ENCODE measurements around the gene SHBG.
A peak's percentile ranks its signal among the peaks of the same experiment; 100 is the strongest.

SHBG gene

DNA sequence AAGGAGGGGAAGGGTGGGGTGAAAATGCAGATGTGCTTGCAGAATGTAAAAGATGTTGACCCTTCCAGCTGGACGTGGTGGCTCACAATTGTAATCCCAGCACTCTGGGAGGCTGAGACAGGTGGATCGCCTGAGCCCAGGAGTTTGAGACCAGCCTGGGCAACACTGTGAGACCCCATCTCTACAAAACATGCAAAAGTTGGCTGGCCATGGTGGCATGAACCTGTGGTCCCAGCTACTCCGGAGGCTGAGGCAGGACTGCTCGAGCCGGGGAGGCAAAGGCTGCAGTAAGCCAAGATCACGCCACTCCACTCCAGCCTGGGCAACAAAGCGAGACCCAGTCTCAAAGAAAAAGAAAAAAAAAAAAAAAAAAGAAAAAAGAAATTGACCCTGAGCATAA lies 38.5 kb downstream of the SHBG start:
- H3K4me1 ChIP-seq (ENCODE audit: control insufficient read depth in 1 of 2, insufficient read depth in 2 of 2, low read length in 2 of 2) = no peaks in the 10 kb centered on the region
- H4K91ac ChIP-seq (ENCODE audit: low read depth, low read length) = no peak overlapping the region
- no peaks in the 10 kb centered on the region for H3K79me2 ChIP-seq (ENCODE audit: control insufficient read depth, insufficient read depth, low read length, poor library complexity)
- no CpG with 5 or more reads among the region's 7 CpGs for WGBS (ENCODE audit: extremely low coverage, insufficient coverage, insufficient read length)
- peaks cover under 1% of the 10 kb centered on the region for H3K9me3 ChIP-seq (ENCODE audit: insufficient read depth, low read depth, low read length)
- no peak overlapping the region for H3K4me2 ChIP-seq (ENCODE audit: low read length)
- H3K14ac ChIP-seq (ENCODE audit: low read length) = no peak overlapping the region
- H3K9ac ChIP-seq (ENCODE audit: low read length) = no peak overlapping the region
- H2AK5ac ChIP-seq (ENCODE audit: low read length) = no peak overlapping the region
- no peak overlapping the region for H4K8ac ChIP-seq (ENCODE audit: low read depth, low read length)
- H2BK120ac ChIP-seq (ENCODE audit: insufficient read depth, low read length, poor library complexity) = no peak overlapping the region
- H3K79me1 ChIP-seq (ENCODE audit: low read length) = no peaks in the 10 kb centered on the region
- H2AFZ ChIP-seq (ENCODE audit: insufficient read depth, low read length, poor library complexity) = no peak overlapping the region
- no peak overlapping the region for H3K23ac ChIP-seq (ENCODE audit: low read length)
- peaks cover 39 to 51% of the 10 kb centered on the region in 2 experiments for H3K36me3 ChIP-seq (ENCODE audit: control insufficient read depth in 1 of 2, insufficient read depth in 2 of 2, low read length in 2 of 2)
- no peak overlapping the region for H3K4me3 ChIP-seq (ENCODE audit: low read depth, low read length)
- no peak overlapping the region for H4K12ac ChIP-seq (ENCODE audit: low read depth, low read length)
- H3K4ac ChIP-seq (ENCODE audit: low read depth, low read length) = no peak overlapping the region
- H3K18ac ChIP-seq (ENCODE audit: low read length) = no peak overlapping the region
- no peak overlapping the region for H2BK12ac ChIP-seq (ENCODE audit: low read length)
- no peak overlapping the region for H2BK5ac ChIP-seq (ENCODE audit: low read depth, low read length, poor library complexity)
- H3K27me3 ChIP-seq (ENCODE audit: insufficient read depth, low read length) = no peaks in the 10 kb centered on the region
- DNase-seq = no peak
- no peak overlapping the region for H3K27ac ChIP-seq (ENCODE audit: low read depth, low read length)

DNA sequence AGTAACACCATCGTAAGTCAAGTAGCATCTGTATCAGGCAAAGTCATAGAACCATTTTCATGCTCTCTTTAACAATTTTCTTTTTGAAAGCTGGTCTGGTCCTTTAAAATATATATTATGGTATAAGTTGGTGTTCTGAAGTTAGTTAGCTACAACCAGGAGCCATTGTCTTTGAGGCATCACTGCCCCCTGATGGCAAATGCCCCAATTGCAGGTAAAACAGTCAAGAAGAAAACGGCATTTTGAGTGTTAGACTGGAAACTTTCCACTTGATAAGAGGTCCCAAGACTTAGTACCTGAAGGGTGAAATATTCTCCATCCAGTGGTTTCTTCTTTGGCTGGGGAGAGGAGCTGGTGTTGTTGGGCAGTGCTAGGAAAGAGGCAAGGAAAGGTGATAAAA lies 43.3 kb downstream of the SHBG start:
- Histone ChIP-seq H2AK5ac (ENCODE audit: low read length) (no peak overlapping the region), H3K79me2 (ENCODE audit: control insufficient read depth, insufficient read depth, low read length, poor library complexity) (no peaks in the 10 kb centered on the region), H2AFZ (ENCODE audit: insufficient read depth, low read length, poor library complexity) (no peak overlapping the region), H3K4me2 (ENCODE audit: low read length) (no peak overlapping the region), H2BK5ac (ENCODE audit: low read depth, low read length, poor library complexity) (no peak overlapping the region), H3K27me3 (ENCODE audit: insufficient read depth, low read length) (no peaks in the 10 kb centered on the region), H3K23ac (ENCODE audit: low read length) (no peak overlapping the region), H3K9me3 (ENCODE audit: insufficient read depth, low read depth, low read length) (peaks cover 6% of the 10 kb centered on the region), H3K4me3 (ENCODE audit: low read depth, low read length) (no peak overlapping the region), H3K4me1 (ENCODE audit: control insufficient read depth in 1 of 2, insufficient read depth in 2 of 2, low read length in 2 of 2) (peaks cover 8 to 9% of the 10 kb centered on the region in 2 experiments), H2BK120ac (ENCODE audit: insufficient read depth, low read length, poor library complexity) (no peak overlapping the region), H3K79me1 (ENCODE audit: low read length) (no peaks in the 10 kb centered on the region), H4K12ac (ENCODE audit: low read depth, low read length) (no peak overlapping the region), H3K4ac (ENCODE audit: low read depth, low read length) (no peak overlapping the region), H4K91ac (ENCODE audit: low read depth, low read length) (no peak overlapping the region), H3K36me3 (ENCODE audit: control insufficient read depth in 1 of 2, insufficient read depth in 2 of 2, low read length in 2 of 2) (peaks cover 59 to 65% of the 10 kb centered on the region in 2 experiments), H3K14ac (ENCODE audit: low read length) (no peak overlapping the region), H3K27ac (ENCODE audit: low read depth, low read length) (no peak overlapping the region), H4K8ac (ENCODE audit: low read depth, low read length) (no peak overlapping the region), H3K18ac (ENCODE audit: low read length) (no peak overlapping the region), H2BK12ac (ENCODE audit: low read length) (no peak overlapping the region), H3K9ac (ENCODE audit: low read length) (no peak overlapping the region)
- DNase-seq = peak in 1 of 2 donors; percentile 21
- WGBS (ENCODE audit: extremely low coverage, insufficient coverage, insufficient read length) = no CpG with 5 or more reads among the region's 2 CpGs

DNA sequence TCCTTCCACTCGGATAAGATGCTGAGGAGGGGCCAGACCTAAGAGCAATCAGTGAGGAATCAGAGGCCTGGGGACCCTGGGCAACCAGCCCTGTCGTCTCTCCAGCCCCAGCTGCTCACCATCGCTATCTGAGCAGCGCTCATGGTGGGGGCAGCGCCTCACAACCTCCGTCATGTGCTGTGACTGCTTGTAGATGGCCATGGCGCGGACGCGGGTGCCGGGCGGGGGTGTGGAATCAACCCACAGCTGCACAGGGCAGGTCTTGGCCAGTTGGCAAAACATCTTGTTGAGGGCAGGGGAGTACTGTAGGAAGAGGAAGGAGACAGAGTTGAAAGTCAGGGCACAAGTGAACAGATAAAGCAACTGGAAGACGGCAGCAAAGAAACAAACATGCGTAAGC lies 45.0 kb downstream of the SHBG start:
- Histone ChIP-seq H3K4me1 (ENCODE audit: control insufficient read depth in 1 of 2, insufficient read depth in 2 of 2, low read length in 2 of 2) (peaks cover 8 to 9% of the 10 kb centered on the region in 2 experiments), H3K4me2 (ENCODE audit: low read length) (no peak overlapping the region), H2BK120ac (ENCODE audit: insufficient read depth, low read length, poor library complexity) (no peak overlapping the region), H3K14ac (ENCODE audit: low read length) (no peak overlapping the region), H3K27me3 (ENCODE audit: insufficient read depth, low read length) (no peaks in the 10 kb centered on the region), H4K8ac (ENCODE audit: low read depth, low read length) (no peak overlapping the region), H2AK5ac (ENCODE audit: low read length) (no peak overlapping the region), H3K27ac (ENCODE audit: low read depth, low read length) (no peak overlapping the region), H3K79me2 (ENCODE audit: control insufficient read depth, insufficient read depth, low read length, poor library complexity) (no peaks in the 10 kb centered on the region), H3K18ac (ENCODE audit: low read length) (no peak overlapping the region), H3K9me3 (ENCODE audit: insufficient read depth, low read depth, low read length) (peaks cover 6% of the 10 kb centered on the region), H4K91ac (ENCODE audit: low read depth, low read length) (no peak overlapping the region), H3K4me3 (ENCODE audit: low read depth, low read length) (no peak overlapping the region), H2AFZ (ENCODE audit: insufficient read depth, low read length, poor library complexity) (no peak overlapping the region), H3K79me1 (ENCODE audit: low read length) (no peaks in the 10 kb centered on the region), H3K4ac (ENCODE audit: low read depth, low read length) (no peak overlapping the region), H3K23ac (ENCODE audit: low read length) (no peak overlapping the region), H2BK12ac (ENCODE audit: low read length) (no peak overlapping the region), H3K36me3 (ENCODE audit: control insufficient read depth in 1 of 2, insufficient read depth in 2 of 2, low read length in 2 of 2) (peaks cover 46 to 50% of the 10 kb centered on the region in 2 experiments), H2BK5ac (ENCODE audit: low read depth, low read length, poor library complexity) (no peak overlapping the region), H3K9ac (ENCODE audit: low read length) (no peak overlapping the region), H4K12ac (ENCODE audit: low read depth, low read length) (no peak overlapping the region)
- no peak for DNase-seq
- no CpG with 5 or more reads among the region's 14 CpGs for WGBS (ENCODE audit: extremely low coverage, insufficient coverage, insufficient read length)

DNA sequence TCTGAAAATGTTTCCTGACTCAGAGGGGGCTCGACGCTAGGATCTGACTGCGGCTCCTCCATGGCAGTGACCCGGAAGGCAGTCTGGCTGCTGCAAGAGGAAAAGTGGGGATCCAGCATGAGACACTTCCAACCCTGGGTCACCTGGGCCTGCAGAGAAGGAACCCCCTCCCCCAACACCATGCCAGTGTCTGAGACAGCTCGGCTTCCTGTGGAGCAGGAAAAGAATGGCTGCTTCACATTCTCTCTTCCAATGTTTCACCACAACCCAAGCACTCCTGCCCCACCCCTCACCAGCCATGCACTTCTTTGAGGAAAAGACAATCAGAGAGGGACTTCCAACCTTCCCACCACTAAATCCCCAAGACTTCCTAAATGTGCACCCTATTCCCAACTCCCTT lies 46.6 kb downstream of the SHBG start:
- peak overlapping the region; percentile 7 for H3K27ac ChIP-seq (ENCODE audit: low read depth, low read length)
- H3K27me3 ChIP-seq (ENCODE audit: insufficient read depth, low read length) = no peaks in the 10 kb centered on the region
- H3K4me1 ChIP-seq (ENCODE audit: control insufficient read depth in 1 of 2, insufficient read depth in 2 of 2, low read length in 2 of 2) = peaks cover 8 to 9% of the 10 kb centered on the region in 2 experiments
- H2BK12ac ChIP-seq (ENCODE audit: low read length) = no peak overlapping the region
- H3K4ac ChIP-seq (ENCODE audit: low read depth, low read length) = no peak overlapping the region
- H3K23ac ChIP-seq (ENCODE audit: low read length) = no peak overlapping the region
- no peak overlapping the region for H3K4me2 ChIP-seq (ENCODE audit: low read length)
- peaks cover 6% of the 10 kb centered on the region for H3K9me3 ChIP-seq (ENCODE audit: insufficient read depth, low read depth, low read length)
- no peaks in the 10 kb centered on the region for H3K79me1 ChIP-seq (ENCODE audit: low read length)
- H4K91ac ChIP-seq (ENCODE audit: low read depth, low read length) = no peak overlapping the region
- no peak overlapping the region for H2AK5ac ChIP-seq (ENCODE audit: low read length)
- H3K79me2 ChIP-seq (ENCODE audit: control insufficient read depth, insufficient read depth, low read length, poor library complexity) = no peaks in the 10 kb centered on the region
- DNase-seq = no peak
- no peak overlapping the region for H2AFZ ChIP-seq (ENCODE audit: insufficient read depth, low read length, poor library complexity)
- H3K4me3 ChIP-seq (ENCODE audit: low read depth, low read length) = no peak overlapping the region
- H3K18ac ChIP-seq (ENCODE audit: low read length) = no peak overlapping the region
- H3K36me3 ChIP-seq (ENCODE audit: control insufficient read depth in 1 of 2, insufficient read depth in 2 of 2, low read length in 2 of 2) = peaks cover 33 to 36% of the 10 kb centered on the region in 2 experiments
- no CpG with 5 or more reads among the region's 5 CpGs for WGBS (ENCODE audit: extremely low coverage, insufficient coverage, insufficient read length)
- no peak overlapping the region for H4K8ac ChIP-seq (ENCODE audit: low read depth, low read length)
- H3K14ac ChIP-seq (ENCODE audit: low read length) = no peak overlapping the region
- no peak overlapping the region for H3K9ac ChIP-seq (ENCODE audit: low read length)
- no peak overlapping the region for H2BK120ac ChIP-seq (ENCODE audit: insufficient read depth, low read length, poor library complexity)
- H4K12ac ChIP-seq (ENCODE audit: low read depth, low read length) = no peak overlapping the region
- H2BK5ac ChIP-seq (ENCODE audit: low read depth, low read length, poor library complexity) = no peak overlapping the region
